ENCODE results near the gene USP11.

DNA sequence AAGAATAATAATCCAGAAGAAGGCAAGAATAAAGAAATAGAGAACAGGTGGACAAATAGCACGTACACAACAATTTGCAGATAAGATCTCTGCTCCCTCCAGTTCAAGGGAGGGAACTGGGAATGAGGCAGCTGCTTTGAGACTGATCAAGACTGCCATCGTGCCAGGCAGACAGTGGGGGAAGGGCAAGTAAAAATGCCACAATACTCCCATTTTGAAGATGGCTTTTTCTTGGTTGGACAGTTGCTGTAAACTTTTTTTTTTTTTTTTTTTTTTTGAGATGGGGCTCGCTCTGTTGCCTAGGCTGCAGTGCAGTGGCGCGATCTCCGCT, 17.2 kb downstream of the USP11 start:
- TF ChIP-seq, protein P1, sequence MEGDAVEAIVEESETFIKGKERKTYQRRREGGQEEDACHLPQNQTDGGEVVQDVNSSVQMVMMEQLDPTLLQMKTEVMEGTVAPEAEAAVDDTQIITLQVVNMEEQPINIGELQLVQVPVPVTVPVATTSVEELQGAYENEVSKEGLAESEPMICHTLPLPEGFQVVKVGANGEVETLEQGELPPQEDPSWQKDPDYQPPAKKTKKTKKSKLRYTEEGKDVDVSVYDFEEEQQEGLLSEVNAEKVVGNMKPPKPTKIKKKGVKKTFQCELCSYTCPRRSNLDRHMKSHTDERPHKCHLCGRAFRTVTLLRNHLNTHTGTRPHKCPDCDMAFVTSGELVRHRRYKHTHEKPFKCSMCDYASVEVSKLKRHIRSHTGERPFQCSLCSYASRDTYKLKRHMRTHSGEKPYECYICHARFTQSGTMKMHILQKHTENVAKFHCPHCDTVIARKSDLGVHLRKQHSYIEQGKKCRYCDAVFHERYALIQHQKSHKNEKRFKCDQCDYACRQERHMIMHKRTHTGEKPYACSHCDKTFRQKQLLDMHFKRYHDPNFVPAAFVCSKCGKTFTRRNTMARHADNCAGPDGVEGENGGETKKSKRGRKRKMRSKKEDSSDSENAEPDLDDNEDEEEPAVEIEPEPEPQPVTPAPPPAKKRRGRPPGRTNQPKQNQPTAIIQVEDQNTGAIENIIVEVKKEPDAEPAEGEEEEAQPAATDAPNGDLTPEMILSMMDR (IDR thresholded peaks at IDR 0.05) = no peak
- TF ChIP-seq POLR2A (IDR thresholded peaks at IDR 0.05; ENCODE audit: low read depth) = no peak
- TF ChIP-seq EP300 (IDR thresholded peaks at IDR 0.05) = no peak
- TF ChIP-seq POLR2AphosphoS5 (IDR thresholded peaks at IDR 0.05) = no peak
